GM19395 (cell line): ENCODE data around the gene CDH4.

Experiments
- ATAC-seq: cut with Tn5 transposase; IDR thresholded peaks from one replicate; pipeline ENCODE4 v1.9.1; 2021; ENCODE audit warnings: mild to moderate bottlenecking, moderate library complexity; ENCODE audit not compliant: unreplicated experiment

CDH4 gene

DNA sequence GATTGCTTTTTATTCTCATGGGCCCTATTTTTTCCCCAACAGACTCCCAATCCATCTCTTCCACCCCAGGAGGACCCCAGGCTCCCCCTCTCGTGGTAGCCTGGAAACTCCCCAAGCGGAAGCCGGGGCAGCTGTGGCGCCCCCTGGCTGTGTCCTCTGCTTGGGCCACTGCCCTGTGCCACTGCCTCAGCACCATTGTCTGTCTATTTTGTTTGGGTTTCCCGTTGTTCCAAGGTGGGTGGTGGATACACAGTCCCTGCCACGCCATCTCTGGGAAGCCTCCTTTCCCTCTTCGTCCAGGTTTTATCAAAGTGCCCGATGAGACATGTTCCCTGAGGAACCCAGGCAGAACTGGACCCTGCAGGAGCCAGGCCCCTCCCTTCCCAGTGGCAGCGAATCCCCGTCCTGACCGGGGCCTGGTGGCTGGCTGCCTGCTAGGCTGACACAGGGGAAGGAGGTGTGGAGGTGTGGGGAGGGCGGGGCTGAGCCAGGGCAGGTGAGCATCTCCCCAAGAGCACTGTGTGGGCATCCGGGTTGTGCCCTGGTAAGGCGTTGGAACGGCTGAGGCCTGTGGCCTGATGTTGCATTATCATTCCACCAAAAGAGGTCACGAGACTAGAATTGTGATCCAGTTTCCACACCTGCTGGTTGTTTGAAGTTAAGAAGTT, 228.2 kb downstream of the CDH4 start:
- no peak for ATAC-seq

DNA sequence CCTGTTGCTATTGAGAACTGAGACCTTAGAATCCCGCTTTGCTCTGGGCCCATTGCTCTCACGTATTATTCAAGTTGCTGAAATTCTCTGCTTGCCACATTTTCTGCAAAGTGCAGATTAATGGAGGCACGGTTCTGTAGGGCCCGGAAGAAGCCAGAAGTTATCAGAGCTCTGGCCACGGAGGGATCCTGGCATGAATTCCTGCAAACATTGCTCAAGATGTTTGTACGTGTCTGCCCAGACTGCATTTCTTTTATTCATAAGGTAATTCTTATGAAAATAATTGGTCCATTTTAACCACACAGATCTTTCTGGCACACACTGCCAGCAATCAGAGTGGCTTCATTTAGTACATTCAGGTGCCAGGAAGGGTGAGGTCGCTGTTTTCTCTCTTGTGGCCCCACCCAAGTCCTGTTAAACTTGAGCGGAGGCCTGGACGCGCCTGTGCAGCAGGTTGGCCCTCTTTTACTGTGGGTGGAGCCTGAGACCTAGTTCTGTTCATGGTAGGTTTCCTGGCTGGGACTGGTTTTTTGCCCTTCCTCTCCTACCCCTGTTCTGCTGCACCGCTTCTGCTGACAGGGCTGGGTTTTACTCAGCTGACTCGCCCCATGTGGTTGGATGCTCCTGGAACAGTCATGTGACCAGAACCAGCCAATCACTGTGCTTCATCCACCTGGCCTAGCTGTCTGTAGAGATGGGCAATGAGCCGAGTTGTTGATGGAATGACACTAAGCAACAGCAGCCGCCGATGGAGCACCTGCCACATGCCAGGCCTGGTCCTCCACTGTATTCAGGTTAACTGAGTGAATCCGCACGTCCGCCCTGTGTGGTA, 230.2 kb downstream of the CDH4 start:
- no peak for ATAC-seq

DNA sequence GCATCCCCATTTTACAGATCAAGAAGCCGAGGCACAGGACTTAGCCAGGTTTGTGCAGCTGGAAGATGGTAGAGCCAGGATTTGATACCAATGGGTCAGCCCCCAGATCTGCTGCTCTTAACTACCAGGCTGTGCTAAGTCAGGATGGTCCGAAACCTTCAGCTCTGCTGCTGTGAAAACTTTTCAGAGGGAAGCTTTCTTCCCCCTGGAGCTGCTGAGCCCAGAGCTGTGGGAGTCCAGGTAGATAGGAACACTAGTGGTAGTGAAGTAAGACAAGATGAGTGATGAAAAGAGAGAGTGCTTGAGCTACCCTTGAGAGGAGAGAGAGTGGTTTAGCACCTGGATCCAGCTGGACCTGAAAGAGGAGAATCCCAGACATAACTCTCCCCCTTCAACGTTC, 230.8 kb downstream of the CDH4 start:
- no peak for ATAC-seq

DNA sequence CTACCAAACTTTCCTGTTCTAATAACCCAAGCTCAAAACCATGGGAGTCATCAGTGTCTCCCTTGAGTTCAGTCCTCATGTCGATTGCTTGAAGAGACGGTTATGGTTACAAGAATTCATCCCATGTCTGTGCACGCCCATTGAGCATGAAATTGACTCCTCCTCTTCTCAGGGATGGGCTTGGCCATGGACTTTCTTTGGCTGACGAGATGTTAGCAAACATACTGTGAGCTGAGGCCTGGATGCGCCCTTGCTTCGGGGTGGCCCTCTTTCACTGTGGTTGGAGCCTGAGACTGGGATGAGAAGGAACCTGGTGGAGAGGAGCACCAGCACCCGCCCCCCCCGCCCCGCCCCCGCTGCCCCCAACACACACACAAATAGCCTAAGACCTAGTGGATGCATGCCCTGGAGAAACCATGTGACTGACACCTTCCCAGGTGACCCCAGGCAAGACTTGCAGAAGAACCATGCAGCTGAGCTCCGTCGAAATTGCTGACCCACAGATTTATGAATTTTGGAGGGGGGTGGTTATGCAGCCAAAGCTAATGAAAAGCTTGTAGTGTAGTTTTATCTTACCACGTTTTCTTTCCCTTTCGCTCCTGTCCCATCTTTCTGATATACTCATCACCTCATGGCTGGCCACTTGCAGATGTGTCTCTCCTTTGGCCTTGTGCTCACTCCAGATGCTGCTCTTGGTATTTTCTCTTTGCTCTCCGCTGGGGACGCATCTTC, 231.4 kb downstream of the CDH4 start:
- ATAC-seq, result no peak

DNA sequence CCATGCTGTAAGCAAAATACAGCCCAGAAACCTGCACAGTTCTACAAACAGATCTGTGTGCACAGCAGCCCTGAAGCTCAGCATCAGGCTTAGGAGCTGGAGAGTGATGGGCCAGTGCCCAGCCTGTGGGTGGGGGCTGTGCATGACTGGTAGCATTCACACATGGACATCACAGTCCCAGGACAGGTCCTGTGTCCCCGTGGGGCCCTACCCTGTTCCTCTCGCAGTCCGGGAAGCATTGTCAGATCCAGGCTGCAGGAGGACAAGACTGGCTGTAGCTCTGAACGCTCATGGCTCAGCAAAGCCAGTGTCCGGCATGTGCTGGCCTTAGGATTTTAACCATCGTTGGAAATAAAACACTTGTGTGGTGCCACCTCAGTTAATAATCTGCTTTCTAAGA, 234.1 kb downstream of the CDH4 start:
- ATAC-seq, result no peak

DNA sequence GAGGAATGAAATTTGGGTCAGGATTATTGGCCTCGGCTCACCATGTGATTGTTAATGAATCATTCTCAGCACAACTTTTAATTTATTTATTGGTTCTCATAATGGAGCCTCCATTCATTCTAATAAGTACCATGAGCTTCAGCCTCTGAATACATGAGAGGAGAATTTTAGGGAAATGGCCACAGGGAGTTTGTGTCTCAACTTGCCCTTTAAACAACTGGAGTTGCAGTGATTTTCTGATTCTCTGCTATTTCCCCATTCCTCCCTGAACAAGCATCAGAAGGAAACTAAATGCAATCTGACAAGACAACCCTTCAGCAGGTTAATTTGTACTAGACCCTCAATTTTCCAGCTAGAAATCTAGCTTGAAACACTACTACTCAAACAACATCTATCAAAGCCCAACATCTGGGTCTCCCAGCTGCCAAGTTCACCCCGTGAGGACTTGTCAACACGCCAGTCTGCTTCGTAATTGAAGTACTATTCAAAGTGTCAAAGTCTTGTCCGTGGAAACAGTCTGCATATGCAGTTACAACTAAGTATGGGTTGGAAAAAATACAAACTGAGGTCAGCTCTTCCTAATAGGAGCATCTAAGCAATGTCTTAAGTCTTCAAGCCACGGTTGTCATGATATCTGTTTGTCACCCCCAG, 235.4 kb downstream of the CDH4 start:
- ATAC-seq, result no peak

DNA sequence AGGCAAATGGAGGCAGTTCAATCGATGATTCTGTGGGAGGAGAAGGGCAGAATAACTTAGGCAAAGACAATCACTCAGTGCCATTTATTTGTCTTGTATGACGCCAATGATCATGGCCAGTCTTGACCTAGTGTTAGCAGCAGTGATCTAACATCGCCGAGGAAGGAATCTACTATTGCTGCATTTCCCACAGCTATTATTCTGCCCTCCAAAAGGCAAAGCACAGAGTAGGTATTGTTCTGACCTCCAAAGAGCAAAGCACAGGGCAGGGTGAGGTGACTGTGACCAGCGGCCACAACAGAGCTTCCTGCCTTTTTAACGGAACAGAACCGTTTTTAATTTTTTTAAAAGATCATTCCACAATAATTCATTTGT, 235.9 kb downstream of the CDH4 start:
- ATAC-seq, result no peak

DNA sequence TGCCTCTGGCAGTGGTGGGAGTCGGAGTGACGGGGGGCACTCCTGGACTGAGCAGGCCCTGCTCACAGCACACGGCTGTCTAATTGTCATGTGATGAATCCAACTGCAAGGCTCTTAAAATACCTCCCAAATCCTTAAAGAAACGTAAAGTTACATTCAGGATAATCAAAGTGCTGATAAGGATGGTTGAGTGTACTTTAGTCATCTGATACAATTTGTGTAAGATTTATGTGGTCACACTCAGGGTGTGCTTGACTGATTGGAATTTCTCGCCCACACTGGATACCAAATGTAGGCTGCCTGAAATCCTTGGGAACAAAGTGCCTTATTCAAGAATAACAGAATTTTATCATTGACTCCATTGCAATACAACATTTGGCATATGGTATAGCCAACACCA, 238.7 kb downstream of the CDH4 start:
- no peak for ATAC-seq

DNA sequence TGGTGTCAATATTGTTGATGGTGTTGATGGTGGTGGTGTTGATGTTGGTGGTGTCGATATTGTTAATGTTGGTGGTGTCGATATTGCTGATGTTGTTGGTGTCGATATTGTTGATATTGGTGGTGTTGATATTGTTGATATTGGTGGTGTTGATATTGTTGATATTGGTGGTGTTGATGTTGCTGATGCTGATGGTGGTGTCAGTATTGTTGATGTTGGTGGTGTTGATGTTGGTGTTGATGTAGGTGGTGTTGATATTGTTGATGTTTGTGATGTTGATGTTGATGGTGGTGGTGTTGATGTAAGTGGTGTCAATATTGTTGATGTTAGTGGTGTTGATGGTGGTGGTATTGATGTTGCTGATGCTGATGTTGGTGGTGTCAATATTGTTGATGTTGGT, 240.0 kb downstream of the CDH4 start:
- ATAC-seq, result no peak

DNA sequence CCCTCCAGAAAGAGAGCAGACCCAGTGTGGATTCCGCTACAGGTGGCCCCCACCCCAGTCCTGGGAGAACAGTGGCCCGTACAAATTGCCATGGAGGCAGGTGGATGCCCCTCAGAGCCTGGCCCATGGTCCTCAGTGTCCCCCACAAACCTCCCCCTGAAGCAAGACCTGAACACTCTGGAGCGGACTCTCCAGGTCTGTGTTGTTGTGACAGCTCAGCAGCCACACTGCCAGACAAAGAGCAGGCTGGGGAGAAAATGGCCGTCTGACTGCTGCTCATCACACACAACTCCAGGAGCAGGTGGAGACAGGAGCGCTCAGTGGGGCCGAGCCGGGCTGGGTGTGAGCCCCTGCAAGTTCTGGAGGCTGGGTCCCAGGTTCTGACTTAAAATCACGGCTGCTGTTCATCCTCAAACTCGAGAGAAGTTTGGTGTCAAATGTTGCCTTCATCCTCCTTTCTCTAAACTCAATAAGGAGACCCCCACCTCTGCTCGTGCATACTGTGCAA, 241.8 kb downstream of the CDH4 start:
- no peak for ATAC-seq

DNA sequence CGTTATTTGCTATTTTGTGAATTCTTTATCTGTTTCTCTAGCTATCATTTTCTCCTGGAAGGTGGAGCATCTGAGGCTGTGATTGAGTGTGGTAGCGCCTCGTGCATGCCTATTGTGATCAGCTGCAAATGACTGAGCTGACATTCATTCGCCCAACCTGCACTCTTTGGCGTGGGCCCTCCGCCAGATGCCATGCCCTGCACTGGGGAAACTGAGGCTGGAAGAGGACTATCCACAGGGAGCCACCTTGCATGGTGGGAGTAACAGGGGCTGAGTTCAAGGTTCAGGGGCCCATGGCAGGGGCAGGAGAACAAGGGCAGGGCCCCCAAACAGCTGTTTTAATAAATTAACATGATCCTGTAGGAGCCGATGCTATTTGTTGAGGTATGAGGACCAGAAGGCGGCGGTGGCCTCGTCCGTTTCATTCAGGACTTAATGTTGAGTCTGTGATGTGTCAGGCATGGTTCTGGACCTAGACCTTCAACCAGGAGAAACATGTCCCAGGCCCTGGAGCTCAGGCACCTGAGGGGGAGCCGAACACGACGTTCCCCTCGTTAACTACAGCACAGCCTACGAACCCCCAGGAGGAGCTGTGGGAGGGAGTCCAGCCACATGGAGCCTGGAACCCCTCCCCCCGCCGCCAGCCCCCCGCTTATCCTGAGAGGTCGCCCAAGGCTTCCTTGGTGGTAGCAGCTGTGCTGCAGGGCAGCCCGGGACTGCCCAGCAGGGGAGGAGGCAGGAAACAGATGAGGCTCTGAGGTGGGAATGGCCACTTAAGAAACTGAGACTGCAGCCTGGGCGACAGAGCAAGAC, 242.9 kb downstream of the CDH4 start:
- ATAC-seq, result no peak

DNA sequence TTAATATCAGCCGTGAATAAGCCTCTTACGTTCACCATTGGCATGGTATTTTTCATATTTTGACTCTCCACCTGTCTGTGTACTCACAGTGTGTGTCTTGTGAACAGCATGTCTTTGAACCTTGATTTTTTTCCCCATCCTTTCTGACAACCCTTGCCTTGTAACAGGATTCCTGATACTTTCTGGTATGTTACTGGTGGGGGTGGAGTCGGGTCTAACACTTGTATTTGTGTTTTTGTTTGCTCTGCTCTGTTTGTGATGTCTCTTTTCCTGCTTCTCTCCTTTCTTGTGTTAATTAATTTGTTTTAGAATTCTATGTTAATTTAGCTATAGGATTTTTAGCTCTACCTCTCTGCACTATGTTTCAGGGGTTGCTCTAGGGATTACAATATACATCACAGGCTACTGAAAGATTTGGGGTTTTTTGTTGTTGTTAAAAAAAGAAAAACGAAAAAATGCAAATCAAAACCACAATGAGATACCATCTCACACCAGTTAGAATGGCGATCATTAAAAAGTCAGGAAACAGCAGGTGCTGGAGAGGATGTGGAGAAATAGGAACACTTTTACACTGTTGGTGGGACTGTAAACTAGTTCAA, 245.1 kb downstream of the CDH4 start:
- no peak for ATAC-seq

DNA sequence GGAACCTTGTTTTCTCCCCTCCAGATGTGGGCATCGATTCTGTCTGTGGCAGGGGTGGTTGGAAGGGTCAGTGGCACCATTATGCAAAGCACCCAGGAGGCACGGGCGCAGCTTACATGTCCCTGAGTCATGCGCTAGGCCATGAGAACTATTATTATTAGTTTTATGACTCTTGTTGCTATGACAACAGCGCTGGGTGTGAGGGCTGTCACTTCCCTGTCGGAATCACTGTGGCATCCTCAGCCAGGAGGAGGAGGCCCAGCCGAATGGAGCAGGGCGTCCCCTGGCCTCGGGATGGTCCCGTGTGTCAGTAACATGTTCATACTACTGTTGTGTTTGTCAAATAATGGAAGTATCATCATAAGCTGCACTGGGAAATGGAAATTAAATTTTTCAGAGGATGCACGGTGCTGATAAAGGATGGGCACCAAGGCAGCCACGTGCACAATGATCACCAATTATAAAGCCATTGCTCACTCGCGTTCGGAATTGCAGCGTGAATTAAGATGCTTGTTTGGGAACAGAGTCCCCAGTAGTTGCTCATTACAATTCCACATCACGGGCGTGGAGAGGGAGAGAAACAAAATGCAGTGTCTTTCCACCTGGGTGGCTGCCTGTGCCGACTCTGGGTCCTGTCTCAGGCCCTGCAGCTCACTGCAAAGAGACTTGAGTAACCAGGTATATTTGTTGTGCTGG, 247.9 kb downstream of the CDH4 start:
- no peak for ATAC-seq

DNA sequence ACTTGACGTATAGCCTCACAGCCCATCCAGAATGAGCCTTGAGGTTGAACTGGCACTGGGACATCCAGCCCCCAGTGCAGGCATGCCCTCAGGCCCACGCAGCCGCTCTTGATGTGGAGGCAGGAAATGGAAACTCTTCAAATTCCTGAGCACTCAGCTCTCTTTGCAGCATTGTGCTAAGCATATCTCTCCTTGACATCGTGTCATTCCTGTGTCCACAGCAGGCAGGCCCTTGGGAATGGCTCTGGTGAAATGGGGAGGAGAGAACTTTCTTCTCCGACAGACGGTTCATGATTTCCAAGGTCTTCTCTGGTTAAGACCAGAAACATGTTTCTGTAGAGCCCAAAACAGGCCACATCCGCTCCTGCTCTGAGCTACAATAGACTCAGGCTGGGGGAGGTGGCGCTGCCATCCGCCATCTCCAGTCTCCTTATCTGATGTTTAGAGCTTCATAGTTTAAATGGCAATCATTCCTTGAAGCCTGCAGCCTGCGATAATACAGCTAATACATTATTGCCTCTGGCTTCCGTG, 248.8 kb downstream of the CDH4 start:
- no peak for ATAC-seq

DNA sequence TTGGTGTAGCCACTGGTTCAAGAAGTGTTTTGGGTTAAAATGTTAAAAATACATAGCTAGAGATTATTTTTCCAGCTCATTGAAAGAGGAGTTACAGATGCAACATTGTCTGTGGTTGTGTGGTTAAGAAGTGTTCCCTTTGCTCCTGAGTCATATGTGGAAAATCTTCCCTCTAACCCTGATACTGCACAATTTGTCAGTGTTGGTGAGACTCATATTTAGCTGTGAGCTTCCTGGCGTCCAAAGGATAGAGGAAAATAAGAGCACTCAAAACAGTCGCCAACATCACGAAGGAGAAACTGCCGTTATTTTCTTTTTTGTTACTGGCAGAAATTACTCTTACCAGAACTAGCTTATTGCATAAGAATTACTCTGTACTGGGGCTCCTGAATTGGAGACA, 250.4 kb downstream of the CDH4 start:
- no peak for ATAC-seq

DNA sequence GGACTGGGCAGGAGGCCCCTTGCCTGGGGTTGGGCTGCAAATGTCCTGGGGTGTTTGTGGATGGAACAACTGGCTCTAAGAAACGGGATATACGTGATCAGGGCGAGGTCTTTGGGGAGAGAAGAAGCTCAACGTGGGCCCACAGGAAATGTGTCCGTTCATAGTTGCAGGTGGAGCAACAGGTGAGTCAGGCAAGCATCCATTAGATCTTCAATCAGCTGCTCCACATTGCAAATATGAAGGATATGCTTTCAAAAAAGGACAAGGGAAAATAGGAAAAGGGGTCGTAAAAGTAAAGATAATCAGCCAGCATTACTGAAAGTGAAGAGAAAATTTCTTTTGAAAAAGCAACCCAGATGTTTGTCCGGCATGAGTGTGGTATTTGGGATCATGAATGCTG, 251.0 kb downstream of the CDH4 start:
- no peak for ATAC-seq

DNA sequence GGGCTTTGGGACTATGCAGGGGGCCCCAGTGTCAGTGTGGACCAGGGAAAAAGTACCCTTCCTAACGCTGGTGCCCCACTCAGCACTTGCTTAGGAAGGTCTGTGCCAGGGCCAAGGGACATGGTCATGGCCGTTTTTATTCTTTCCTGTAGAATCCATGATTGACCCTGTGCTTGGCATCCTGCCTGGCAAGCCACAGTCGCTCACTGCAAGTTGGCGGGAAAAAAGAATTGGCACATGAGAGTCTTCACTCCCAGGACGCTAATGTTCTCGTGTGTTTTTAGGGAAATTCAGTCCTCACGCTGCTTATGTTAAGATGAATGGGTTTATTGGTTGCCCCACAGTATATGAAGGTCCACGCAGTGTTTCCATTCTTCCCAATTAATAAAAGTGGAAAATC, 253.4 kb downstream of the CDH4 start:
- ATAC-seq, result no peak

DNA sequence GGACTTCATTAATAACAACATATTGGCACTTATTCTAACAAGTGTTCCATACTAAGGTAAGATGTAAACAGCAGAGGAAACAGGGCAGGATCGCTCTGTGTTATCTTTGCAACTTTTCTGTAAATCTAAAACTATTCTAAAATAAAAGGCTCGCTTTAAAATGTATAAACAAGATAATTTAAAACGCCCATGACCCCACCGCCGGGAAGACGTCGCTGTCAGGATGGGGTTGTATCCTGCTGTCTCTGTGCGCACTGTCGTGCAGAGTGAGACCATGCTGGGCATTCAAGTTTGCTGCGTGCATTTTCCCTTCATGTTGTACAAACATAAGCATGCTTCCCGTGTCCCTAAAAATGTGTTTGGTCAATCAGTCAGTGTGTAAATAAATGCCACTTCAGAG, 255.7 kb downstream of the CDH4 start:
- no peak for ATAC-seq
